MM.1S (cell line): ENCODE data around the gene METTL21A.

ENCODE experiments used
- EZH2 ChIP-seq: fragments of 300-600 bp; sonication (generic); optimal IDR thresholded peaks from 2 replicates; pipeline ENCODE3; 2017; ENCODE audit warnings: low read depth, mild to moderate bottlenecking, antibody characterized with exemption, low read length, mixed read lengths
- EZH2phosphoT487 ChIP-seq: fragments of 300-600 bp; sonication (generic); IDR thresholded peaks from 2 replicates; pipeline ENCODE4 v1.6.1; 2018; ENCODE audit warnings: antibody characterized with exemption, low read length
- TF ChIP-seq, protein P1 (sequence below): fragments of 300-600 bp; sonication (generic); IDR thresholded peaks from 2 replicates; pipeline ENCODE4 v1.5.1; 2016; ENCODE audit warnings: antibody characterized with exemption, low read length, mixed read lengths

DNA sequence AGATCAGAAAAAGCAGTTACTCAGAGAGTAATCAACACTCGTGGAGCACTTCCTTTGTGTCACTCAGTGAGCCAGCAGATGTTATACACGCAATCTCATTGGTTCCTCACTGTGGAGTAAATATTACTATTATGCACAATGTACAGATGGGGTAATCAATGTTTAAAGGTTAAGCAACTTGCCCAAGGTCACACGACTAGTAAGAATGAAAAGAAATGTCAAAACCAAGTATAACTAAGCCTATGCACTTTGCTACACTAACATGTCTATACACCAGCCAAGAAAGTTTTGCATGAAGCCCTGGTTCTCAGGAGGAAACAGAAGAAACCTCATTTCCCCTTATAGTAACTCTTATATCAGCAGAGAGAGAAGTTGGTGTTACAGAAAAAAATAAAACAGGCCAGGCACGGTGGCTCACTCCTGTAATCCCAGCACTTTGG, 5.4 kb downstream of the METTL21A start:
- TF ChIP-seq, protein P1, sequence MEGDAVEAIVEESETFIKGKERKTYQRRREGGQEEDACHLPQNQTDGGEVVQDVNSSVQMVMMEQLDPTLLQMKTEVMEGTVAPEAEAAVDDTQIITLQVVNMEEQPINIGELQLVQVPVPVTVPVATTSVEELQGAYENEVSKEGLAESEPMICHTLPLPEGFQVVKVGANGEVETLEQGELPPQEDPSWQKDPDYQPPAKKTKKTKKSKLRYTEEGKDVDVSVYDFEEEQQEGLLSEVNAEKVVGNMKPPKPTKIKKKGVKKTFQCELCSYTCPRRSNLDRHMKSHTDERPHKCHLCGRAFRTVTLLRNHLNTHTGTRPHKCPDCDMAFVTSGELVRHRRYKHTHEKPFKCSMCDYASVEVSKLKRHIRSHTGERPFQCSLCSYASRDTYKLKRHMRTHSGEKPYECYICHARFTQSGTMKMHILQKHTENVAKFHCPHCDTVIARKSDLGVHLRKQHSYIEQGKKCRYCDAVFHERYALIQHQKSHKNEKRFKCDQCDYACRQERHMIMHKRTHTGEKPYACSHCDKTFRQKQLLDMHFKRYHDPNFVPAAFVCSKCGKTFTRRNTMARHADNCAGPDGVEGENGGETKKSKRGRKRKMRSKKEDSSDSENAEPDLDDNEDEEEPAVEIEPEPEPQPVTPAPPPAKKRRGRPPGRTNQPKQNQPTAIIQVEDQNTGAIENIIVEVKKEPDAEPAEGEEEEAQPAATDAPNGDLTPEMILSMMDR = no peak
- TF ChIP-seq EZH2 (no peak), EZH2phosphoT487 (no peak)
